NCI-H2227 treated with DMSO at 0.1 percent for 48 hours (cell line): ENCODE data around the gene NUDT2.

Experiments
- DNase-seq: peaks from one replicate; lab custom pipeline; 2025; lab: John Stamatoyannopoulos, UW

The NUDT2 gene

GRCh38 chr9:34385561-34386230, 56.3 kb downstream of the NUDT2 start:
- DNase-seq = no peak

GRCh38 chr9:34386656-34387055, 57.3 kb downstream of the NUDT2 start:
- DNase-seq = no peak

GRCh38 chr9:34387239-34387638, 57.9 kb downstream of the NUDT2 start:
- DNase-seq = no peak

- DNase-seq = no peak
Measured at GRCh38 chr9:34392511-34392910, 63.1 kb downstream of the NUDT2 start.
